Mesodermal cell (in vitro differentiated cells): ENCODE data around the gene CHAMP1.
"Not testable (repeated sequence)": the region's sequence is repeated elsewhere in the genome, so short reads cannot be mapped to it uniquely, and the experiment has no call there.

Source experiments
- H3K27ac ChIP-seq: 2 replicates; pipeline ENCODE4 v1.7.0; 2013; ENCODE audit warnings: mild to moderate bottlenecking, low read depth, low read length, moderate library complexity; ENCODE audit not compliant: severe bottlenecking
- H3K36me3 ChIP-seq: 2 replicates; pipeline ENCODE4 v1.7.1; 2013; ENCODE audit warnings: mild to moderate bottlenecking, low read length, moderate library complexity; ENCODE audit not compliant: control insufficient read depth, insufficient read depth
- H3K4me1 ChIP-seq: one replicate; pipeline ENCODE4 v1.7.1; 2013; ENCODE audit warnings: mild to moderate bottlenecking, low read length; ENCODE audit not compliant: insufficient read depth, control insufficient read depth, poor library complexity, severe bottlenecking
- H3K4me3 ChIP-seq: 2 replicates; pipeline ENCODE4 v1.7.0; 2013; ENCODE audit warnings: low read length, control low read depth, mild to moderate bottlenecking; ENCODE audit not compliant: insufficient read depth, poor library complexity, severe bottlenecking; ENCODE audit errors: extremely low read depth
- H3K9me3 ChIP-seq: 2 replicates; pipeline ENCODE4 v1.7.1; 2013; ENCODE audit warnings: mild to moderate bottlenecking, low read length, moderate library complexity; ENCODE audit not compliant: control insufficient read depth
- WGBS, 2 experiments: methylation state at CpG; one replicate each; pipeline ENCODE4 v1.1.5; 2013; ENCODE audit warnings: missing lambda C conversion rate in 2 of 2; ENCODE audit not compliant: insufficient coverage in 2 of 2; 5-methylcytosine and 5-hydroxymethylcytosine counted together

CHAMP1 gene

GRCh38 chr13:114318624-114319023, 4.3 kb downstream of the CHAMP1 start:
- H3K9me3 ChIP-seq: peaks cover 4% of the 10 kb centered on the region
- peaks cover 20% of the 10 kb centered on the region for H3K4me1 ChIP-seq
- peaks cover 58% of the 10 kb centered on the region for H3K36me3 ChIP-seq
- H3K4me3 ChIP-seq: no peak overlapping the region
- no CpG with 5 or more reads among the region's 1 CpG for WGBS, 2 experiments
- no peak overlapping the region for H3K27ac ChIP-seq

GRCh38 chr13:114319441-114319913, 5.2 kb downstream of the CHAMP1 start:
- peaks cover 66% of the 10 kb centered on the region for H3K36me3 ChIP-seq
- peak overlapping the region; percentile 58 for H3K27ac ChIP-seq
- 97% methylated on average over 3 of the region's 3 CpGs for WGBS, 2 experiments

GRCh38 chr13:114320065-114320464, 5.8 kb downstream of the CHAMP1 start:
- Histone ChIP-seq H3K9me3 (peaks cover 4% of the 10 kb centered on the region), H3K4me3 (no peak overlapping the region), H3K36me3 (peaks cover 72% of the 10 kb centered on the region), H3K27ac (no peak overlapping the region), H3K4me1 (peaks cover 18% of the 10 kb centered on the region)

More at GRCh38 chr13:114319441-114319913, 5.2 kb downstream of the CHAMP1 start:
- H3K4me1 ChIP-seq: peaks cover 20% of the 10 kb centered on the region
- H3K4me3 ChIP-seq: no peak overlapping the region
- H3K9me3 ChIP-seq: peaks cover 4% of the 10 kb centered on the region

GRCh38 chr13:114321256-114321655, 7.0 kb downstream of the CHAMP1 start:
- Histone ChIP-seq H3K36me3 (peaks cover 84% of the 10 kb centered on the region), H3K4me1 (peaks cover 12% of the 10 kb centered on the region), H3K4me3 (no peak overlapping the region), H3K9me3 (peaks cover 4% of the 10 kb centered on the region), H3K27ac (no peak overlapping the region)
- WGBS, 2 experiments: 100% methylated on average over 1 to 2 of the region's 3 CpGs

- H3K4me3 ChIP-seq: no peak overlapping the region
- peaks cover 4% of the 10 kb centered on the region for H3K9me3 ChIP-seq
- peaks cover 12% of the 10 kb centered on the region for H3K4me1 ChIP-seq
- WGBS, 2 experiments: 100% methylated on average over 1 of the region's 2 CpGs; no CpG with 5 or more reads in 1 of the 2 experiments
- no peak overlapping the region for H3K27ac ChIP-seq
- H3K36me3 ChIP-seq: peaks cover 75% of the 10 kb centered on the region
These were observed 9.0 kb downstream of the CHAMP1 start for GRCh38 chr13:114323349-114323748.

- H3K4me3 ChIP-seq: no peak overlapping the region
- peaks cover 75% of the 10 kb centered on the region for H3K36me3 ChIP-seq
- WGBS, 2 experiments: 97 to 98% methylated on average over 4 of the region's 4 CpGs
- H3K4me1 ChIP-seq: peaks cover 9% of the 10 kb centered on the region
- no peak overlapping the region for H3K27ac ChIP-seq
- peaks cover 4% of the 10 kb centered on the region for H3K9me3 ChIP-seq
These were observed 10.0 kb downstream of the CHAMP1 start for GRCh38 chr13:114324334-114324733.

GRCh38 chr13:114325729-114326128, 11.4 kb downstream of the CHAMP1 start:
- Histone ChIP-seq H3K36me3 (peaks cover 63% of the 10 kb centered on the region), H3K4me3 (no peak overlapping the region), H3K27ac (no peak overlapping the region), H3K4me1 (no peaks in the 10 kb centered on the region), H3K9me3 (peaks cover 4% of the 10 kb centered on the region)
- 94 to 95% methylated on average over 1 to 2 of the region's 3 CpGs for whole genome bisulfite sequencing, 2 experiments

GRCh38 chr13:114328034-114328433, 13.7 kb downstream of the CHAMP1 start:
- 90 to 94% methylated on average over 3 to 5 of the region's 6 CpGs for WGBS, 2 experiments
- no peaks in the 10 kb centered on the region for H3K4me1 ChIP-seq
- H3K4me3 ChIP-seq: no peak overlapping the region
- H3K9me3 ChIP-seq: no peaks in the 10 kb centered on the region
- peaks cover 40% of the 10 kb centered on the region for H3K36me3 ChIP-seq
- H3K27ac ChIP-seq: no peak overlapping the region

GRCh38 chr13:114328595-114328994, 14.3 kb downstream of the CHAMP1 start:
- WGBS, 2 experiments: 100% methylated on average over 1 of the region's 1 CpG
- no peak overlapping the region for H3K27ac ChIP-seq

GRCh38 chr13:114330086-114330485, 15.8 kb downstream of the CHAMP1 start:
- Histone ChIP-seq H3K4me1 (no peaks in the 10 kb centered on the region), H3K4me3 (no peak overlapping the region), H3K9me3 (no peaks in the 10 kb centered on the region), H3K36me3 (peaks cover 19% of the 10 kb centered on the region), H3K27ac (no peak overlapping the region)
- WGBS, 2 experiments: 88 to 93% methylated on average over 3 to 4 of the region's 5 CpGs

More at GRCh38 chr13:114328595-114328994, 14.3 kb downstream of the CHAMP1 start:
- peaks cover 34% of the 10 kb centered on the region for H3K36me3 ChIP-seq
- no peaks in the 10 kb centered on the region for H3K4me1 ChIP-seq
- H3K4me3 ChIP-seq: no peak overlapping the region
- no peaks in the 10 kb centered on the region for H3K9me3 ChIP-seq

- H3K36me3 ChIP-seq, H3K4me1 ChIP-seq, H3K27ac ChIP-seq, H3K4me3 ChIP-seq, H3K9me3 ChIP-seq: not testable (repeated sequence)
- 42 to 55% methylated on average over 1 to 2 of the region's 3 CpGs for WGBS, 2 experiments
These were observed 19.6 kb downstream of the CHAMP1 start for GRCh38 chr13:114333881-114334280.
